Measurements from ENCODE around the gene AMPD2.
A peak's percentile ranks its signal among the peaks of the same experiment; 100 is the strongest.

Gene AMPD2

DNA sequence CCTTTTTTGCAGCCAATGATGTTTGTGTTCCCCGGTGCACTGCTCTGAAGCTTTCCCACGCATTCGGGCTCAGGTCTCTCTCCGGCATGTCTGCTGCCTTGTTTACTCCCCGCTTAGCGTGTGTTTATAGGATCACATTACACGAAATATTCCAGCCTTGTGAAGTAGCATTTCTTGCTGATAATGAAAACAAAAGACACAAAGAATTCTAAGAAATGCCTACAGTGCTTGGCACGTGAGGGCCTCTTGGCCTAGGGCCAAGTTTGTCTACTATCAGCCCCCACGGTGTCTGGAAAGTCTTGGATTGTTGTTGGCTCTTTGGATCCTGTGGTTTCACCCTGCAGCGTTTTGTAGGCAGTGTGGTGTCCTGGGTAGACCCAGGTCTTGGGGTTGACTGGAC lies 25.0 kb downstream of the AMPD2 start:
- no peak overlapping the region for H3K4me3 ChIP-seq (ENCODE audit: low read depth, low read length)
- DNase-seq (ENCODE audit: low read depth): no peak
- TF ChIP-seq, protein P1, sequence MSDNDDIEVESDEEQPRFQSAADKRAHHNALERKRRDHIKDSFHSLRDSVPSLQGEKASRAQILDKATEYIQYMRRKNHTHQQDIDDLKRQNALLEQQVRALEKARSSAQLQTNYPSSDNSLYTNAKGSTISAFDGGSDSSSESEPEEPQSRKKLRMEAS (IDR thresholded peaks at IDR 0.05; ENCODE audit: low read depth, low read length): no peak
- TF ChIP-seq, protein P2, sequence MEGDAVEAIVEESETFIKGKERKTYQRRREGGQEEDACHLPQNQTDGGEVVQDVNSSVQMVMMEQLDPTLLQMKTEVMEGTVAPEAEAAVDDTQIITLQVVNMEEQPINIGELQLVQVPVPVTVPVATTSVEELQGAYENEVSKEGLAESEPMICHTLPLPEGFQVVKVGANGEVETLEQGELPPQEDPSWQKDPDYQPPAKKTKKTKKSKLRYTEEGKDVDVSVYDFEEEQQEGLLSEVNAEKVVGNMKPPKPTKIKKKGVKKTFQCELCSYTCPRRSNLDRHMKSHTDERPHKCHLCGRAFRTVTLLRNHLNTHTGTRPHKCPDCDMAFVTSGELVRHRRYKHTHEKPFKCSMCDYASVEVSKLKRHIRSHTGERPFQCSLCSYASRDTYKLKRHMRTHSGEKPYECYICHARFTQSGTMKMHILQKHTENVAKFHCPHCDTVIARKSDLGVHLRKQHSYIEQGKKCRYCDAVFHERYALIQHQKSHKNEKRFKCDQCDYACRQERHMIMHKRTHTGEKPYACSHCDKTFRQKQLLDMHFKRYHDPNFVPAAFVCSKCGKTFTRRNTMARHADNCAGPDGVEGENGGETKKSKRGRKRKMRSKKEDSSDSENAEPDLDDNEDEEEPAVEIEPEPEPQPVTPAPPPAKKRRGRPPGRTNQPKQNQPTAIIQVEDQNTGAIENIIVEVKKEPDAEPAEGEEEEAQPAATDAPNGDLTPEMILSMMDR (IDR thresholded peaks at IDR 0.05; ENCODE audit: low read depth, low read length): no peak
- no peak for TF ChIP-seq MYC (IDR thresholded peaks at IDR 0.05; ENCODE audit: low read depth, low read length)
- TF ChIP-seq POLR2A (IDR thresholded peaks at IDR 0.05; ENCODE audit: extremely low read depth, insufficient read length): no peak

DNA sequence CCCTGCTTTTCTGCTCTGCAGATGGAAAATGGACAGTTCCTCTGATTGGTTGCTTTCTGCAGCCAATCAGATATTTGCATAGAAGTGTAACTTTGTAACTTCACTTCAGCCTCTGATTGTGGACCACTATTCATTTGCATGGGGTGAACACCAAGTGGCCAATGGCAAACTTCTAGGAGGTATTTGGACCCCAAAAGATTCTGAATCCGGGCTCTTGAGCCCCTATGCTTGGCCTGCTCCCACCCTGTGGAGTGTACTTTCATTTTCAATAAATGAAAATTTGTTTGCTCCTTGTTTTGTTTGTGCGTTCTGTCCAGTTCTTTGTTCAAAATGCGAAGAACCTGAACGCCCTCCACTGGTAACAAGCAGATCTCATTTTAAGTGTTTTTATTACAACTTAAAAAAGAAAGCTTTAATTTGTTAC lies 29.9 kb downstream of the AMPD2 start:
- H3K4me3 ChIP-seq (ENCODE audit: low read depth, low read length): peak overlapping the region; percentile 13
- TF ChIP-seq, protein P2 (IDR thresholded peaks at IDR 0.05; ENCODE audit: low read depth, low read length): peak; percentile 27
- TF ChIP-seq, protein P1 (IDR thresholded peaks at IDR 0.05; ENCODE audit: low read depth, low read length): no peak
- no peak for TF ChIP-seq POLR2A (IDR thresholded peaks at IDR 0.05; ENCODE audit: extremely low read depth, insufficient read length)
- DNase-seq (ENCODE audit: low read depth): peak; percentile 49

DNA sequence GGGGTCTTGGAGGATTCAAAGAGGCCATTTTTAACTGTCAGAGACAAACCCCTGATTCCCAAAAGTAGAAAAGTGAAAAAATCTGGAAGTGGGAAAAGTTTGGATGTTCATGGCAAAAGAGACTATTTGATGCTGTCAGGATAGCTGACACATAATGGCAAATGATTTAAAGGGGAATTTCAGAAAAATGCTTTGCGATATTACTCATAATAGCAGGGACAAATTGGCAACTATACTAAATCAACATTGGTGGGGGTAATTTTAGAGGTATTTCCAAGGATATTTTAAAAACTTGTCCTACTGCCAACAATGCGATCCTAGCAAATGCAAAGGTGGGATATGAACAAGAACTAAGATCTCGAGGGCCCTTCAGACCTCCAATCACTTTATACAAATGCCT lies 31.0 kb downstream of the AMPD2 start:
- TF ChIP-seq, protein P1 (IDR thresholded peaks at IDR 0.05; ENCODE audit: low read depth, low read length): no peak
- no peak for TF ChIP-seq MYC (IDR thresholded peaks at IDR 0.05; ENCODE audit: low read depth, low read length)
- TF ChIP-seq, protein P2 (IDR thresholded peaks at IDR 0.05; ENCODE audit: low read depth, low read length): no peak
- no peak for TF ChIP-seq POLR2A (IDR thresholded peaks at IDR 0.05; ENCODE audit: extremely low read depth, insufficient read length)
- DNase-seq (ENCODE audit: low read depth): no peak
- H3K4me3 ChIP-seq (ENCODE audit: low read depth, low read length): no peak overlapping the region

DNA sequence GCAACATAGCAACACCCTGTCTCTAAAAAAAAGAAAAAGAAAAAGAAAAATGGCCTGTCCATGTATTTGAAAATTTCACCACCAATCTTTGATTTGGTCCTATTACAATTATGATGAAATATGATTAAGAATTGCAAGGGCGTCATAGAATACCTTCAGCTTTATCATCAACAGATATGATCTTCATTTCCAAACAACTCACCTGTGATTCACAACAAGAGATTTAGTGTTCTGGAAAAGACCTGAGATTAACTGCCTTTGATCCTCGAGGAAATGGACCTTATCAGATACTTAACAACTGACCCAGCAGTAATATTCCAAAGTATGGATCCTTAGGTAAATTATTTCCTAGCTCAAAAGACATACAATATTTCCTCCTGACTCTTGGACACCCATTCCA lies 32.8 kb downstream of the AMPD2 start:
- H3K4me3 ChIP-seq (ENCODE audit: low read depth, low read length): no peak overlapping the region
- TF ChIP-seq, protein P1 (IDR thresholded peaks at IDR 0.05; ENCODE audit: low read depth, low read length): no peak
- TF ChIP-seq MYC (IDR thresholded peaks at IDR 0.05; ENCODE audit: low read depth, low read length) (no peak), POLR2A (IDR thresholded peaks at IDR 0.05; ENCODE audit: extremely low read depth, insufficient read length) (no peak)
- TF ChIP-seq, protein P2 (IDR thresholded peaks at IDR 0.05; ENCODE audit: low read depth, low read length): no peak
- DNase-seq (ENCODE audit: low read depth): no peak

DNA sequence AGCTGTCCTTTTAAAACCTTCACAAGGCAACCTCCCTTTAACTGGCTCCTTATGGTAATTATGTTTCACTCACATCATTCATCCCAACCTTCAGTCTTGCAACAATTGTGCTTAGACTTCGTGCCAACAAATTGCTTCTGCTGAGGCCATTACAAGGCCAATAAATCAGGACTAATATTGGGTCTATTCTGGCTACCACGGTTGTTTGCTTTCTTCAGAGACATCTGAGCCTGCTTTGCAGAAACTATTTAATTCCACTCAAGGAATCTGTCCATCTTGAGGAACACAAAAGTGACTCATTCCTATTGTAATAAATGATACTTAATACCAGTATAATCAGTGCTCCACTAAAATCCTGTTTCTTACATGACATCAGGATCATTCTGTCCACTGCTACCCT lies 33.7 kb downstream of the AMPD2 start:
- TF ChIP-seq MYC (IDR thresholded peaks at IDR 0.05; ENCODE audit: low read depth, low read length) (no peak), POLR2A (IDR thresholded peaks at IDR 0.05; ENCODE audit: extremely low read depth, insufficient read length) (no peak)
- TF ChIP-seq, protein P1 (IDR thresholded peaks at IDR 0.05; ENCODE audit: low read depth, low read length): no peak
- TF ChIP-seq, protein P2 (IDR thresholded peaks at IDR 0.05; ENCODE audit: low read depth, low read length): no peak
- DNase-seq (ENCODE audit: low read depth): no peak
- H3K4me3 ChIP-seq (ENCODE audit: low read depth, low read length): no peak overlapping the region

DNA sequence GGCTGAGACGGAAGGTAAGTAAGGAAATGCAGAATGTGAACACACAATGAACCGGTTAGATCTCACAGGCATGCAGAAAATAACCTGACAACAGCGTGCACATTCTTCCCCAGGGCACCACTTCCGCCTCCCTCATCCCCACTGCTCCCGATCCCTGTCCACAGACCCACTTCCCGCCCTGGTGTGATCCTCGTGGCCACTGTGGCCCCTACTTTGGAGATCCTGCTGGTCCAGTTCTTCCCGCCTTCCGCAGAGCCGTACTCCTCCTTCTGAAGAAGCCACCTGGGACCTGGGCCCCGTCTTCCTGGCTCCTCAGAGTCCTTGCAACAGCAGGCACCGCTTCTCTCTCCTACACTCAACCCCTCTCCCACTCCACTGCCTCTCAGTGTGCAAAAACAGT lies 34.9 kb downstream of the AMPD2 start:
- TF ChIP-seq POLR2A (IDR thresholded peaks at IDR 0.05; ENCODE audit: extremely low read depth, insufficient read length) (no peak), MYC (IDR thresholded peaks at IDR 0.05; ENCODE audit: low read depth, low read length) (no peak)
- TF ChIP-seq, protein P2 (IDR thresholded peaks at IDR 0.05; ENCODE audit: low read depth, low read length): no peak
- TF ChIP-seq, protein P1 (IDR thresholded peaks at IDR 0.05; ENCODE audit: low read depth, low read length): no peak
- DNase-seq (ENCODE audit: low read depth): no peak
- no peak overlapping the region for H3K4me3 ChIP-seq (ENCODE audit: low read depth, low read length)

All from NB4 (cell line).